SK-N-SH (cell line): ENCODE data around the gene MAP3K12.

Source experiments
- CHD2 ChIP-seq: fragments of 150-350 bp; IDR thresholded peaks from 2 replicates; pipeline ENCODE4 v1.6.1; 2018; ENCODE audit warnings: low read length; ENCODE audit not compliant: partially characterized antibody
- EP300 ChIP-seq, 2 experiments: IDR thresholded peaks; 2 replicates each; pipeline versions ENCODE4 v1.4.0 to v1.6.1; 2012; ENCODE audit warnings: borderline replicate concordance in 1 of 2, low read depth in 1 of 2, low read length in 1 of 2
- PBX3 ChIP-seq: IDR thresholded peaks from 2 replicates; pipeline ENCODE4; 2012
- POLR2AphosphoS5 ChIP-seq: IDR thresholded peaks from 2 replicates; pipeline ENCODE4 v1.6.1; 2012; ENCODE audit warnings: low read depth, low read length
- RCOR1 ChIP-seq: fragments of 150-350 bp; IDR thresholded peaks from 2 replicates; pipeline ENCODE4 v1.6.1; 2017; ENCODE audit warnings: antibody characterized with exemption, low read length
- REST ChIP-seq: IDR thresholded peaks from 2 replicates; pipeline ENCODE4 v1.6.1; 2012; ENCODE audit warnings: mild to moderate bottlenecking, low read depth, low read length, moderate library complexity
- RFX5 ChIP-seq: IDR thresholded peaks from 2 replicates; pipeline ENCODE4 v1.6.1; 2012; ENCODE audit warnings: mild to moderate bottlenecking, improper control_type of control experiment, low read length
- SIN3A ChIP-seq: IDR thresholded peaks from 2 replicates; pipeline ENCODE4 v1.6.1; 2012; ENCODE audit warnings: low read depth, mild to moderate bottlenecking, low read length, moderate library complexity, borderline replicate concordance
- TAF1 ChIP-seq: IDR thresholded peaks from 2 replicates; pipeline ENCODE4 v1.6.1; 2012; ENCODE audit warnings: low read depth, mild to moderate bottlenecking, low read length, moderate library complexity, borderline replicate concordance
- TEAD4 ChIP-seq: IDR thresholded peaks from 2 replicates; pipeline ENCODE4 v1.4.0; 2012; ENCODE audit warnings: mild to moderate bottlenecking, borderline replicate concordance; ENCODE audit not compliant: insufficient read depth
- TF ChIP-seq, protein P1 (sequence below): fragments of 200-600 bp; sonication (generic); IDR thresholded peaks from 2 replicates; pipeline ENCODE4 v1.6.1; 2017; ENCODE audit warnings: antibody characterized with exemption, mild to moderate bottlenecking, moderate library complexity
- TF ChIP-seq, protein P2 (sequence below): IDR thresholded peaks from 2 replicates; pipeline ENCODE4 v1.4.0; 2012; ENCODE audit warnings: low read depth, borderline replicate concordance

GRCh38 chr12:53476769-53477209, 22.5 kb downstream of the MAP3K12 start:
- TF ChIP-seq, protein P1, sequence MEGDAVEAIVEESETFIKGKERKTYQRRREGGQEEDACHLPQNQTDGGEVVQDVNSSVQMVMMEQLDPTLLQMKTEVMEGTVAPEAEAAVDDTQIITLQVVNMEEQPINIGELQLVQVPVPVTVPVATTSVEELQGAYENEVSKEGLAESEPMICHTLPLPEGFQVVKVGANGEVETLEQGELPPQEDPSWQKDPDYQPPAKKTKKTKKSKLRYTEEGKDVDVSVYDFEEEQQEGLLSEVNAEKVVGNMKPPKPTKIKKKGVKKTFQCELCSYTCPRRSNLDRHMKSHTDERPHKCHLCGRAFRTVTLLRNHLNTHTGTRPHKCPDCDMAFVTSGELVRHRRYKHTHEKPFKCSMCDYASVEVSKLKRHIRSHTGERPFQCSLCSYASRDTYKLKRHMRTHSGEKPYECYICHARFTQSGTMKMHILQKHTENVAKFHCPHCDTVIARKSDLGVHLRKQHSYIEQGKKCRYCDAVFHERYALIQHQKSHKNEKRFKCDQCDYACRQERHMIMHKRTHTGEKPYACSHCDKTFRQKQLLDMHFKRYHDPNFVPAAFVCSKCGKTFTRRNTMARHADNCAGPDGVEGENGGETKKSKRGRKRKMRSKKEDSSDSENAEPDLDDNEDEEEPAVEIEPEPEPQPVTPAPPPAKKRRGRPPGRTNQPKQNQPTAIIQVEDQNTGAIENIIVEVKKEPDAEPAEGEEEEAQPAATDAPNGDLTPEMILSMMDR: peak; percentile 58
- TF ChIP-seq RFX5 (no peak), TAF1 (no peak), CHD2 (no peak), REST (no peak), SIN3A (no peak), PBX3 (no peak), EP300 (IDR thresholded peaks at IDR 0.05; ENCODE audit: borderline replicate concordance in 1 of 2, low read depth in 1 of 2, low read length in 1 of 2) (no peak), TEAD4 (no peak), POLR2AphosphoS5 (no peak; the same call in none of the 2 replicates), RCOR1 (no peak)
- TF ChIP-seq, protein P2, sequence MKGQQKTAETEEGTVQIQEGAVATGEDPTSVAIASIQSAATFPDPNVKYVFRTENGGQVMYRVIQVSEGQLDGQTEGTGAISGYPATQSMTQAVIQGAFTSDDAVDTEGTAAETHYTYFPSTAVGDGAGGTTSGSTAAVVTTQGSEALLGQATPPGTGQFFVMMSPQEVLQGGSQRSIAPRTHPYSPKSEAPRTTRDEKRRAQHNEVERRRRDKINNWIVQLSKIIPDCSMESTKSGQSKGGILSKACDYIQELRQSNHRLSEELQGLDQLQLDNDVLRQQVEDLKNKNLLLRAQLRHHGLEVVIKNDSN: no peak
